Superior temporal gyrus (tissue), 1 donor: ENCODE data around the gene CFAP299.

Experiments used
- DNase-seq: peaks from one replicate; pipeline ENCODE4 v3.0.0-alpha.2; 2016; ENCODE audit errors: extremely low spot score

Gene CFAP299

GRCh38 chr4:80831383-80832361 lies 496.1 kb downstream of the CFAP299 start:
- no peak for DNase-seq

DNA sequence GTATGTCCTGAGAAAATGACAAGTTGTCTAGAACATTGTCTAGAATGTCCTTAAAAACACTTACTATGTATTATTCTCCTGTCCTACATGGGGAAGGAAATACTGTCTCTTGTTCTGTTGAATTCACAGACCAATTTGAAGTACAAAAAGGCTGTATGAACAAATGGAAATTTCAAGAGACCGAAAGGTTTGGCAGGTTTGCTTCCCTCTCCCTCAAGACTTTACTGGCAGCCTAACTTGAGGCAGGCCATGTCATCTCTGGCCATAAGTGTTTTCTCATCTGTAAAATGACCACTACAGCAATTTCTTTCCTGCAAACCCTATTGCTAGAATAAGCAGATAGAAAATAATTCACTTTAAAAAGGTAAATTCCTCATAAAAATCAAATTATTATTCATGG lies 503.8 kb downstream of the CFAP299 start:
- DNase-seq: no peak

DNA sequence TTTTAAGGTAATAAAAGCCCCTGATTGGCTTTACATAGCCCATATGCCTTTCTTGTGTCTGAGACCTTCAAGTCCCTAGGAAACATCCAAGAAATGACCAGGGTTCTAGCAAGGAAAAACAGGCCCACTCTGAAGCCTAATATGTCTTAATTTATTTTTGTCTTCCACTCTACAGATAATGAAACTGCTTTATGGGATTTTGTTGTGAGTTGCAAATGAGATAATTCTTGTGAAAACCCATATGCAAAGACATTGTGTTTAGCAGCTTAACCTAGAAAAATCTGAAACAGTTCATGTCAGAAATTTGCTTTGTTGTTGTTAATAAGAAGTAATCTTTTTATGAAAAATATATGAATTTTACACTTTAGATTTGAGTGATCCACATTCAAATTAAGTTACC lies 504.3 kb downstream of the CFAP299 start:
- no peak for DNase-seq

GRCh38 chr4:80840396-80840795 lies 504.9 kb downstream of the CFAP299 start:
- no peak for DNase-seq

DNA sequence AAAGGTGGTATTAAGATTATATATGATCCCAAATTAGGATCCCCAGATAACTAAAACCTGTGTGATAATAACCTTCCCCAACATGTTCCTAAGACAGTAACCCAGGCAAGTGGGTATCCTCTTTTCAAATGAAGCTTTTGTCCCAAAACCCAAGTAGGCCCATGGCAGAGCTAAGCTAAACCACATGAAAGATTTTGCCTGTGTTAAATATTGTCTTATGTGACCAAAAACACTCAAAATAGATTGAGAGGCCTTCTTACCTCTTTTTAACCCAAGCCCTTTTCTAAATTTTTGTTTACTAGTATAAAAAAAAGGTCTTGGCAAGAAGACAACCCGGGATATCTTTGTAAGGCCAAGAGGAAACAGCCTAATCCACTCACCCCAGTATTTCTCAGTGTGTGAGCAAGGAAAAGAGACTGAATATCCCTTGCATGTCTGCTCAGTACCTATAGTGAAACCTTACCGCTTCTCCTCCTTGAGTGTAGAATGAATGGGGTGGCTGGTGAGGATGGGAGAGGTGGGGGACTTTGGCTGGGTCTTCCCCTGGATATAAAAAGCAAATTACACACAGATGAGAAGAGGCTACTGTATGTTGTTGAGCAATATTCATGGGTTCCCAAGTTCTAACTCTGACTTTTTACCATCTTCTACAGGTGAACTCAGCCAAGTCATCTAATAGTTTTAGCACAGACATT lies 506.2 kb downstream of the CFAP299 start:
- DNase-seq: no peak

- DNase-seq: no peak
Measured at GRCh38 chr4:80846210-80846609, 510.7 kb downstream of the CFAP299 start.

DNA sequence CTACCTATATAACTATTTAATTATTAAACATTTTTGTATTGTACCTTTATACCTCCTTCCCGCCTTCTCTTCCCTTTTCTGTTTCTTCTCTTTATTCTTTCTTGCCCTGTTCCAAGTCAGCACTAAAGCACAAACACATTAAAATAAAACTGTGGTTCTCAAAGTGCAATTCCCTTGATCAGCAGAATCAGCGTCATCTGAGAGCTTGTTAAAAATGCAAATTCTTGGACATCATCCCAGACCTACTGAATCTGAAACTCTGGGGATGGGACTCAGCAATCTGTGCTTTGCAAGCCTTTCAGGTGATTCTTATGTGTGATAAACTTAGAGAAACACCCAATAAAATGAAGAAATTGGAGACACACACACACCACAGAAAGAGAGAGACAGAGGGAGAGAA lies 516.5 kb downstream of the CFAP299 start:
- DNase-seq: no peak

GRCh38 chr4:80873571-80873970 lies 538.0 kb downstream of the CFAP299 start:
- no peak for DNase-seq

GRCh38 chr4:80874979-80875378 lies 539.4 kb downstream of the CFAP299 start:
- DNase-seq: no peak

GRCh38 chr4:80875642-80876041 lies 540.1 kb downstream of the CFAP299 start:
- DNase-seq: no peak

GRCh38 chr4:80876810-80877209 lies 541.3 kb downstream of the CFAP299 start:
- DNase-seq: no peak

- no peak for DNase-seq
Measured at GRCh38 chr4:80878218-80878617, 542.7 kb downstream of the CFAP299 start.

- DNase-seq: no peak
Measured at GRCh38 chr4:80897537-80898303, 562.2 kb downstream of the CFAP299 start.

GRCh38 chr4:80900908-80901307 lies 565.4 kb downstream of the CFAP299 start:
- DNase-seq: no peak

DNA sequence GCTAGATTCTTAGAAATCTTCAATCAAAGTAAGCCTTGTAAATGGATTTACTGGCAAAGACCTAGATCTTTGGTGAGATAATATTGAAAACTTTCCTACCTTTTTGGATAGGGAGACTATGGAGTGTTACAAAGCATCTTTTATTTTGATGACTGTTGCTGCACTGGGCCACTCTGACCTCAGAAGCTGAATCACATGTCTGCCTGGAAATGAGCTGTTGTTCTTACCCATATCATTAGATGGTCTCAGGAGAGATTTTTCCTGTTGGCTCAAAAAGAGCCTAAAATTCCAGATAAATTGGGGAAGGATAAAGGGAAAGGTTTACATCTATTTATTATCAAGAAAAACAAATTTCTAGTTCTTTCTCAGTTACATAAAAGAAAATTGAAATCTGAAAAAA lies 567.5 kb downstream of the CFAP299 start:
- no peak for DNase-seq

- DNase-seq: no peak
Measured at GRCh38 chr4:80909938-80910337, 574.4 kb downstream of the CFAP299 start.

- no peak for DNase-seq
Measured at GRCh38 chr4:80911458-80911857, 575.9 kb downstream of the CFAP299 start.

DNA sequence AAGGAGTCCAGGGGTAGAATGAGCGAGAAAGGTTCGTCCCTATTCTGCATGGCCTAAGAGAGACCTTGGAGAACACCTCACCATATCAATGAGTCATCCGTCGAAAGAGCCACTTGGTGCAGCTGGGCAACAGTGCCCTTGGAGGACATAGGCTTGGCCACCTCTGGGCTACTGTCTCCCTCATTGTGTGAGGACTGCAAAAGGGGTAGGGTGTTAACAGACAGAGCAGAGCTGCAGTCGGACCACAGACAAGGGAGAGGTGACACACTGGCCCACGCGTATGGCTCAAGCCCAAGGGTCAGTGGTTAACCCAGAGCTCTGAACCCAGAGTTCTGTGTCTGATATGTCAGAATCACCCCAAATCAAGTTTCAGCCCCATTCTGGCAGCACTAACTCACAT lies 576.8 kb downstream of the CFAP299 start:
- DNase-seq: no peak

DNA sequence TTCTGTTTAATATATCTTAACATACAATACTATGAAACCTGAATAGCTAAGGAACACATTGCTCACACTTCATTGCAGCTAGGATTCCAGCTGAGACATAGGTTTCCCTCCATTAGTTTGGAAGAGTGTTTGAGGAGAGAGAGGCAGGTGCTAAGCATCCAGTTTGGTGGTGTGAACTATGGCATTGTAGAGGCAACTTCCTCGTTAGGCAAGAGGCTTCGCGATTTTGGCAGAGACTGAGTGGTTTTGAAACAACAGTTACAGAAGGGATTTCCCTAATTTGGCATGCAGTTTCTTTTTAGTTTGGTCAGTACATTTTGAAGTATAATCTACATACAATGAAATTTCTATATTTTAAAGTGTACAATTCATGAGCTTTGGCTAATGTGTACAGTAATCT lies 577.9 kb downstream of the CFAP299 start:
- DNase-seq: no peak

- DNase-seq: no peak
Measured at GRCh38 chr4:80916770-80917169, 581.2 kb downstream of the CFAP299 start.

- DNase-seq: no peak
Measured at GRCh38 chr4:80918004-80918403, 582.5 kb downstream of the CFAP299 start.

DNA sequence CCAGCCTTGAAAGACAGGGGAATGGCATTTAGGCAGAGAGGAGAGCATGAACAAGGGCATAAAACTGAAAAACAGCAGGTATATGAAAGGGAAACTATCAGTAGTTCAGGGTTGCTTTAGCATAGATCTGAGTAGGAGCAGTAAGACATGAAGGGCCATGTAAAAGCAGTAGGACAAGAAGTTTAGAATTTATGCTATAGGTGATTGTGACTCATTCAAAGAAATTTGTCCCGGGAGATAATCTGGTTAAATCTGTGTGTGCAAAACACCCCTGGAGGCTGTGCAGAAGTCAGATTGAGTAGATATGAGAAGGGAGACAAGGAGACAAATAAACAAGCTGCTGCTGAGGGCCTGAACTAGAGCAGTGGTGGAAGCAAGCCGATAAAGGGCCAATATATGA lies 585.9 kb downstream of the CFAP299 start:
- no peak for DNase-seq
